DOHH2 (cell line): ENCODE results near the gene LRRC71.
A peak's percentile ranks its signal among the peaks of the same experiment; 100 is the strongest.

Experiments
- H3F3A ChIP-seq: fragments of 200-600 bp; sonication (generic), shearing (Covaris generic); 2 replicates; pipeline ENCODE4 v1.6.0; 2016; ENCODE audit warnings: antibody characterized with exemption, mild to moderate bottlenecking; ENCODE audit not compliant: control insufficient read depth, insufficient read depth
- H3K27ac ChIP-seq: fragments of 200-600 bp; sonication (generic); 2 replicates; pipeline ENCODE4 v1.5.1; 2014; ENCODE audit warnings: low read depth, mild to moderate bottlenecking, low read length, moderate library complexity
- H3K27me3 ChIP-seq: fragments of 200-600 bp; sonication (generic); 2 replicates; pipeline ENCODE4 v1.6.1; 2014; ENCODE audit warnings: mild to moderate bottlenecking, low read length, mixed read lengths; ENCODE audit not compliant: control insufficient read depth
- H3K36me3 ChIP-seq: fragments of 200-600 bp; sonication (generic); 2 replicates; pipeline ENCODE4 v1.6.1; 2014; ENCODE audit warnings: mild to moderate bottlenecking, low read length, moderate library complexity, mixed read lengths; ENCODE audit not compliant: control insufficient read depth
- H3K4me1 ChIP-seq: fragments of 200-600 bp; sonication (generic); 2 replicates; pipeline ENCODE4 v1.6.1; 2014; ENCODE audit warnings: mild to moderate bottlenecking, low read length, mixed read lengths; ENCODE audit not compliant: control insufficient read depth
- H3K4me2 ChIP-seq: fragments of 200-600 bp; sonication (generic); 2 replicates; pipeline ENCODE4 v1.6.0; 2014; ENCODE audit warnings: mild to moderate bottlenecking, low read length, moderate library complexity
- H3K4me3 ChIP-seq: fragments of 200-600 bp; sonication (generic); 2 replicates; pipeline ENCODE4 v1.5.1; 2014; ENCODE audit warnings: mild to moderate bottlenecking, low read length, mixed read lengths
- H3K79me2 ChIP-seq: fragments of 200-600 bp; sonication (generic); 2 replicates; pipeline ENCODE4 v1.6.1; 2014; ENCODE audit warnings: mild to moderate bottlenecking, low read length, mixed read lengths; ENCODE audit not compliant: control insufficient read depth
- H3K9me2 ChIP-seq: fragments of 200-600 bp; sonication (generic); replicated peaks from 2 replicates; pipeline ENCODE4 v1.6.1; 2014; ENCODE audit warnings: mild to moderate bottlenecking, low read length, mixed read lengths; ENCODE audit not compliant: control insufficient read depth
- H3K9me3 ChIP-seq: fragments of 200-600 bp; sonication (generic); 2 replicates; pipeline ENCODE4 v1.6.1; 2014; ENCODE audit warnings: antibody characterized with exemption, low read length, mixed read lengths; ENCODE audit not compliant: control insufficient read depth, insufficient read depth
- H4K20me1 ChIP-seq: fragments of 200-600 bp; sonication (generic); 2 replicates; pipeline ENCODE4 v1.6.0; 2014; ENCODE audit warnings: low read depth, mild to moderate bottlenecking, antibody characterized with exemption, low read length, moderate library complexity; ENCODE audit not compliant: control insufficient read depth, insufficient read depth
- EZH2phosphoT487 ChIP-seq: fragments of 200-600 bp; sonication (generic); IDR thresholded peaks from 2 replicates; pipeline ENCODE4 v1.6.1; 2017; ENCODE audit warnings: borderline replicate concordance, mild to moderate bottlenecking, antibody characterized with exemption, low read length, moderate library complexity, mixed read lengths
- TF ChIP-seq, protein P1 (sequence below): fragments of 200-600 bp; sonication (generic); IDR thresholded peaks from one replicate; pipeline ENCODE4 v1.5.1; 2014; ENCODE audit warnings: antibody characterized with exemption, mild to moderate bottlenecking, low read depth, low read length; ENCODE audit not compliant: poor library complexity, severe bottlenecking

Gene LRRC71

DNA sequence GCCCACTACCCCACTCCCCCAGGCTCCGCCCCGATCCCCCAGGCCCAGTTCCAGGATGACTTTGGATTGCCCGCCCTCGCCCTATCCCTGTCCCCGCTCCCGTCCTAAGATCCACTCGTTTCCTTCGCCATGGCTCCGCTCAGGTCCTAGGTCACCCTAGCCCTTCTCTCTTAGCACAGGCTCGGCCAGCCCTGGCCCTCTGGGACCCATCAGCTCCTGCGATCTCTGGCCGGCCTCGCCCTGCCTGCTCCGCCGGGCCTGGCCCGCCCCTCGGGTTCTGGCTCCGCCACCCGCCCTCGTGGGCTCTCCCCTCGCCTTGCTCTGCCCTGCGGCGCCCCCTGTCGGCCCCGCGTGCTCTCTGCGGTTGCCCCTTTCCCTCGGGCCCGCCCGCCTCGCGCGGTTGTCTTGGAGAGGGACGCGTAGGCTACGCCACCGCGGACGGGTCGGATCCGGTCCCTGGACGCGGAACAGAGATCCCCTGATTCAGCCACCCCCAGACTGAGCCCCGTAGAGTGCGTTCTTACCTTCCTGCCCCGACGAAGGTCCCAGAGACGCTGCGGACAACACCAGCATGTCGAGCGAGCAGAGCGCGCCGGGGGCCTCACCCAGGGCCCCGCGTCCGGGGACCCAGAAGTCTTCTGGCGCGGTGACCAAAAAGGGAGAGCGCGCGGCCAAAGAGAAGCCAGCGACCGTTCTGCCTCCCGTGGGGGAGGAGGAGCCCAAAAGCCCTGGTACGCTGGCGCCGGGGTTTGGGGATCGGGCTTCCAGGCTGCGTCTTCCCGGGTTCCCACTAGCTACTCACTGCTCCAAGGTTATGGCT is at the start of gene LRRC71:
TSS of gene LRRC71 (plus strand) at position 400 of the 820 bp plus-strand sequence. CDS start at position 572, 172 bp downstream.
- H3K79me2 ChIP-seq: no peaks in the 10 kb centered on the region
- no peak within 1 kb of the TSS for H3K27ac ChIP-seq
- H3K4me3 ChIP-seq: no peak within 1 kb of the TSS
- no peaks in the 10 kb centered on the region for H4K20me1 ChIP-seq
- H3K4me1 ChIP-seq: no peaks in the 10 kb centered on the region
- no peak for TF ChIP-seq EZH2phosphoT487
- TF ChIP-seq, protein P1, sequence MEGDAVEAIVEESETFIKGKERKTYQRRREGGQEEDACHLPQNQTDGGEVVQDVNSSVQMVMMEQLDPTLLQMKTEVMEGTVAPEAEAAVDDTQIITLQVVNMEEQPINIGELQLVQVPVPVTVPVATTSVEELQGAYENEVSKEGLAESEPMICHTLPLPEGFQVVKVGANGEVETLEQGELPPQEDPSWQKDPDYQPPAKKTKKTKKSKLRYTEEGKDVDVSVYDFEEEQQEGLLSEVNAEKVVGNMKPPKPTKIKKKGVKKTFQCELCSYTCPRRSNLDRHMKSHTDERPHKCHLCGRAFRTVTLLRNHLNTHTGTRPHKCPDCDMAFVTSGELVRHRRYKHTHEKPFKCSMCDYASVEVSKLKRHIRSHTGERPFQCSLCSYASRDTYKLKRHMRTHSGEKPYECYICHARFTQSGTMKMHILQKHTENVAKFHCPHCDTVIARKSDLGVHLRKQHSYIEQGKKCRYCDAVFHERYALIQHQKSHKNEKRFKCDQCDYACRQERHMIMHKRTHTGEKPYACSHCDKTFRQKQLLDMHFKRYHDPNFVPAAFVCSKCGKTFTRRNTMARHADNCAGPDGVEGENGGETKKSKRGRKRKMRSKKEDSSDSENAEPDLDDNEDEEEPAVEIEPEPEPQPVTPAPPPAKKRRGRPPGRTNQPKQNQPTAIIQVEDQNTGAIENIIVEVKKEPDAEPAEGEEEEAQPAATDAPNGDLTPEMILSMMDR: peak; percentile 72
- no peaks in the 10 kb centered on the region for H3K9me3 ChIP-seq
- no peaks in the 10 kb centered on the region for H3F3A ChIP-seq
- no peaks in the 10 kb centered on the region for H3K9me2 ChIP-seq
- no peak within 1 kb of the TSS for H3K4me2 ChIP-seq
- H3K27me3 ChIP-seq: peaks cover 24% of the 10 kb centered on the region
- H3K36me3 ChIP-seq: no peaks in the 10 kb centered on the region

DNA sequence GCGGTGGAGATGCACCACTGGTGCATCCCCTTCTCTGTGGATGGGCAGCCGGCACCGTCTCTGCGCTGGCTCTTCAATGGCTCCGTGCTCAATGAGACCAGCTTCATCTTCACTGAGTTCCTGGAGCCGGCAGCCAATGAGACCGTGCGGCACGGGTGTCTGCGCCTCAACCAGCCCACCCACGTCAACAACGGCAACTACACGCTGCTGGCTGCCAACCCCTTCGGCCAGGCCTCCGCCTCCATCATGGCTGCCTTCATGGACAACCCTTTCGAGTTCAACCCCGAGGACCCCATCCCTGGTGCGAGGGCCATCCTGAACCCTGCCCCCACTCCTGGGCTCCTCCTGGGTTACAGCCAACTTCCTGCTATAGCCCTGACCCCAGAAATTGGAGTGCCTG is 46.8 kb upstream of the LRRC71 start:
- H3K9me3 ChIP-seq: no peaks in the 10 kb centered on the region
- TF ChIP-seq, protein P1: no peak
- no peak for TF ChIP-seq EZH2phosphoT487
- H3K27me3 ChIP-seq: no peaks in the 10 kb centered on the region
- no peaks in the 10 kb centered on the region for H3K79me2 ChIP-seq
- no peaks in the 10 kb centered on the region for H3F3A ChIP-seq
- no peaks in the 10 kb centered on the region for H4K20me1 ChIP-seq
- H3K9me2 ChIP-seq: no peaks in the 10 kb centered on the region
- H3K4me2 ChIP-seq: no peak overlapping the region
- no peaks in the 10 kb centered on the region for H3K36me3 ChIP-seq
- H3K27ac ChIP-seq: no peak overlapping the region
- no peak overlapping the region for H3K4me3 ChIP-seq
- H3K4me1 ChIP-seq: no peaks in the 10 kb centered on the region

DNA sequence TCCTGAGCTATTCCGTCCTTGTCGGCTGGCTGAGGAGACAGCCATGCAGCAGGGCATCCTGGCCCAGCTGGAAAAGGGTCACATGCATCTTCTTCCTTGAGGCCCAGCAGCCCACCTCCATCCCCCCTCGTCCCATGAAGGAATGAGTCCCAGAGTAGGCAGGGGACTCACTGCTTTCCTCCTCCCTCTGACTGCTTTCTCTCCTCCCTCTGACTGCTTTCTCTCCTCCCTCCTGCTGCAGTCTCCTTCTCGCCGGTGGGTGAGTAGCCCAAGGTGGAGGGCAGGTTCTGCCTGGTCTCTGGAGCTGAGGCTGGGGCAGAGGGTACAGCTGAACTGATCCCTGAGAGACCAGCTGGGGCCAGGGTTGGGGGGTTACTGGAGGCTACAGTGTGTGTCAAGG is 46.3 kb upstream of the LRRC71 start:
- Histone ChIP-seq H3K4me2 (no peak overlapping the region), H3F3A (no peaks in the 10 kb centered on the region), H4K20me1 (no peaks in the 10 kb centered on the region), H3K36me3 (no peaks in the 10 kb centered on the region), H3K27ac (no peak overlapping the region), H3K27me3 (no peaks in the 10 kb centered on the region), H3K9me2 (no peaks in the 10 kb centered on the region), H3K9me3 (no peaks in the 10 kb centered on the region), H3K4me1 (no peaks in the 10 kb centered on the region), H3K79me2 (no peaks in the 10 kb centered on the region), H3K4me3 (no peak overlapping the region)
- TF ChIP-seq, protein P1: no peak
- no peak for TF ChIP-seq EZH2phosphoT487
